Measurements from ENCODE around the gene C6orf89.

DNA sequence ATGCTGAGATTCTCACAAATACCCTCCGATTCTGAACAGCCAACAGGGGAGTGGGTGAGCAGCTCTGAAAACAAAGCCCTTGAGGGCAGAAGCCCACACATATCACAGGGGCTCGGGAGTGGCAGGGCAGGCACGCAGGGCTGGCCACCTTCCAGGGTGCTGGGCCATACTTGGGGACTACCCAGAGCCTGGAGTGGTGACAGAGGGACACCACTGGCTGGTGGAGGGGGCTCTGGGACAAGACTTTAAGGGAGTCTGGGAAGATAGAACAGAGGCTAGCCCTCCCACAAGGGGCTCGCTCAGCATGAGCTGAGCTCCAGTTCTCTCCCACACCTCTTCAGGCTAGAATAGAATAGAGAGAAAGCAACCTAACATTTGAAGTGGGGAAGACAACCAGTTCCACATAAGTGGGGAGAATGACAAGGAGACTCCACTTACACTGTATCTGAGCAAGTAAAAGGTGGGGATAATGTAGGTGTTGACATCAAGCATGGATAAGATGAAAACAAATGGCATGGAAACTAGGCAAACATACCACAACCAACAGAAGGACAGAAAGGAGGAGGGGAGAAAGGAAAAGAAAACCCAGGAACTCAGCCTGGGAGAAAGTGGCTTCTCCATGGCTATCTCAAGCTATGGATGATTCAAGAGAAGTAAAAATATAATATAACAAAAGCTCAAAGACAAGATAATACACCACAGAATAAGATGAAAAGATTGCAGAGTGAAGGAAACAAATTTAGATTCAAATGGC is 18.1 kb upstream of the C6orf89 start:
- TF ChIP-seq CTCF (conservative IDR thresholded peaks at IDR 0.05; ENCODE audit: low read length) (no peak), EZH2phosphoT487 (IDR thresholded peaks at IDR 0.05; ENCODE audit: borderline replicate concordance) (no peak)

Measured in Loucy (cell line).